Mesenteric fat pad (tissue), 1 donor: ENCODE results near the gene PIGN. TPM values are rescaled to one million over a fixed set of nuclear protein-coding genes. Genes with fewer than 3 reads are reported as not detected.
"Not testable (repeated sequence)": the region's sequence is repeated elsewhere in the genome, so short reads cannot be mapped to it uniquely, and the experiment has no call there.

Source experiments
- DNase-seq: peaks from one replicate; pipeline ENCODE4 v3.0.0-alpha.2; 2020; ENCODE audit warnings: low spot score
- total RNA-seq: library from RNA; stranded (reverse); fragmentation: NEBNext Ultra II Directional; extraction: Animal tissue kit (Norgen Biotek cat#: 25700); gene quantifications from one replicate; pipeline ENCODE4 v1.2.1, GENCODE V29; 2021
- donor health status: DM: yes; HTN: yes; CAD: no.

Gene PIGN
- total RNA-seq, 1 donor from 2014 or later = 23.2 TPM

GRCh38 chr18:62061821-62062478 is 124.9 kb downstream of the PIGN start:
- no peak for DNase-seq

- no peak for DNase-seq
These were observed 126.0 kb downstream of the PIGN start for GRCh38 chr18:62060820-62061219.

DNA sequence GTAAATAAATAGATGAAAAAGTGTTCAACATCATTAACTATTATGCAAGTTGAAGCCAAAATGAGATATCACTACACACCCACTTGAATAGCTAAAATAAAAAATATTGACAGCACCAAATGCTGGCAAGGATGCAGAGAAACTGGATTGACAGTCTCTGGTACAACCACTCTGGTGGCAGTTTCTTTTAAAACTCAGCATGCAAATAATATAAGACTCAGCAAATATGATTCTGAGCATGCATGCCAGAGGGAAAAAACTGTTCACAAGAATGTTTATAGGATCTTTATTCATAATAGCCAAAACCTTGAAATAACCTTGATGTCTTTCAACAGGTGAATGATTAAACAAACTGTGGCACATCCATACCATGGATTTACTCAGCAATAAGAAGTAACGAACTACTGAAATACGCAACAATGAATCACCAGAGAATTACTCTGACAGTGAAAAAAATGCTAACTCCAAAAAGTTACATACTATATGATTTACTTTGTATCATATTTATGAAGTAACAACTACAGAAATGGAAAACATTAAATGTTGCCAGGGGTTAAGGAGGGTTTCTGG is 131.8 kb downstream of the PIGN start:
- no peak for DNase-seq

DNA sequence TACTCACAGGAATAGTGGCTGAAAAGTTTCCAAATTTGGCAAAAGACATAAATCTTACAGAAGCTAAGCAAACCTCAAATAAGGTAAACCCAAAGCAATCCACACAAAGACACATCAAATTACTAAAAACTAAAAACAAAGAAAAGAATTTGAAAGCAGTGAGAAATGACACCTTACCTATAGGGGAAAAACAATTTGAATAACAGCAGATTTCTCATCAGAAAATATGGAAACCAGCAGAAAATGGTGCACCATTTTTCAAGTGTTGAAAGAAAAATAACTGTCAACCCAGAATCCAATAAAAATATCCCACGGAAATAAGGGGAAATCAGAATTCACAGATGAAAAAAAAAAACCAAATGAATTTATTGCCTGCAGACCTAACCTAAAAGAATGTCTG is 138.6 kb downstream of the PIGN start:
- DNase-seq = no peak

GRCh38 chr18:62045316-62045715 is 141.5 kb downstream of the PIGN start:
- DNase-seq = no peak

DNA sequence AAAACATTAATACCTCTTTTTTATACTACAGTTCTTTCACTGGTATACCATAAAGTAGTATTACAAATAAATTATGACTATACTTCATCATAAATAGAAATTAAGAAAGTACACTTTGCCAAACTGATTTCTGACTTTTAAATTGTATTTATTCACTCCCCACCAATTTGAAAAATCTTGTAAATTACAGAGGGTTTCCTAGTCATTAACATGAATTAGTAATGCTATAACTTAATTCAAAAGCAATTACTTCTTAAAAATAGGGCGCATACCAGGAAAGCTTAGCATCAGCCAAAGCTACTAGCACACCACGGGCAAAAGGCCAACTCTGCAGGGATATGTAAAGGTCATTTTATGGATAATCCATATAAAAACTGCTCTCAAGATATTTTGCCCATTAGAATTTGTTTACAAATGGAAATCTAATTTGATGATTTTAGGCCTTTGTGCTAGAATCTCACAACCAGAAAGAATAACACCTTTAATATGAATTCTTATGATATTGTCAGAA is 142.3 kb downstream of the PIGN start:
- DNase-seq = no peak

- no peak for DNase-seq
These were observed 148.7 kb downstream of the PIGN start for GRCh38 chr18:62037989-62038778.

GRCh38 chr18:62037012-62037742 is 149.7 kb downstream of the PIGN start:
- DNase-seq = no peak

GRCh38 chr18:62034286-62034685 is 152.6 kb downstream of the PIGN start:
- not testable (repeated sequence) for DNase-seq

DNA sequence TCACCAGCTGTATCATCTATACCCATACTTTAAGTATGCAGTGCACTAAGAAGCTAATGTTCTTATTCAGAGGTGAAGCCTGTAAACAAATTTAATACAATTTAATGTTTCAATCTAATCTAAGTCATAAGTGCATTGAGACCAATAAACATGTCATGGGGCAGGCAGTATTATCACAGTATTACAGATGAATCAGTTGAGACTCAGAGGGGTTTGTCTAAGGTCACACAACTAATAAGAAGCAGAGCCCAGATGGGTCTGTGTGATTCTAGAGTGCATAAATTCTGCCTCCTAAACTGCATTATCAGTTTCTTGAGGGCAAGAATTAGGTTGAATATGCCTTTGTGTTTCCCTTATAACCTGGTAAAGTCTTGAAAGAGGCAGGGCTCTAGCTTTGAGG is 153.1 kb downstream of the PIGN start:
- no peak for DNase-seq

GRCh38 chr18:62033207-62033606 is 153.6 kb downstream of the PIGN start:
- DNase-seq = no peak

DNA sequence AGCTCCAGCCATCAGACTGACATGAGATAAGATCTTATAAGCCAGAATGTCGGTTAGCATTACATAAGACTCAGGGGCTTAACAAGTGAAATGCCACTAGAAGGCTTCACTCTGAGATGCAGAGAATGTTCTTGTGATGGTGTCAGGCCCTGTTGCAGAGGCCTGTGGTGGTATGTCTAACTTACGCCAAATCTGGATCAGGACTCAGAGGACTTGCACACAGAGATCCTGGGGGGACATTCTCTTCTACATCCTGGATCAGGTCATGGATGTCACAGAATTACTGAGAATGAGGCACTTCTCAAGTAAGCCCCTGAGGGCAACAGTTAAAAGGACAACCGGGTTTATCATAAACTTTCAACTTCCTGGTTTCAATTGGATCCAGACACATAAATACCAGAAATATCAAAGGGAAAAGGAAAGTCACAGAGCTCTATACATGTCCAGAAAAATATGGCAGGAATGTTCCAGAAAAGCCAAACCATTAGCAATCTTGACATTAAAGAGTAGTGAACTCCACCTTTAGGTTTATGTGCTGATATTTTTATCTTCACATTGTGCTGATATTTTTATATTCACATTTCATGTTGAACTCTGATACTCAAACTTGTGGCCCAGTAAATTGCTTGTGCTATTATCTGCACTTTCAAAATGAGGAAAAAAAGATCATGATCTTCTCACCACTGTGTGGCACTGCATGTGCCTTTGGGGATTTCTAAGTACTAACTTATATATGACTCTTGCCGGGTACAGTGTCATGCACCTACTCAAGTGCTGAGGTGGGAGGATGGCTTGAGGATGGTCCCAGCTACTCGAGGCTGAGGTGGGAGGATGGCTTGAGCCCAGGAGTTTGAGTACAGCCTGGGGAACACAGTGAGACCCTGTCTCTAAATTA is 156.5 kb downstream of the PIGN start:
- DNase-seq = no peak

DNA sequence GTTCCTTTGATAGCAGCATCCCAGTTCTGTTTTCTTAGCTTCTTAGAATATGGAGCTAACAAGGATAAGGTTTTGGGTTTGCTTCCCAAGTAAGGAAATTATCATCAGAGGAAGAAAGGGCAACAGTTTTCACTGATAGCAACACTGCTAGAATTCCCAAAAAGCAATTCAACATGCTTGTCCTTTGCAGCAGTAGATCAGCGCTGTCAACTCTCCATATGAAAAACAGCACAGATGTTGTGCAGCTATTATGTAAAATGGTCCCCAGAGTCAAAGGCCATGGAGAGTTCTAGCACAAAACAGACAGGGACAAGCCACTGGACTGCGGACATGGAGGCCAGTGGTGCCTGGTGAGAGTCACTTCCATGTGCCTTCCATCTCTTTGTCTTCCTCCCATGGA is 158.1 kb downstream of the PIGN start:
- DNase-seq = no peak

DNA sequence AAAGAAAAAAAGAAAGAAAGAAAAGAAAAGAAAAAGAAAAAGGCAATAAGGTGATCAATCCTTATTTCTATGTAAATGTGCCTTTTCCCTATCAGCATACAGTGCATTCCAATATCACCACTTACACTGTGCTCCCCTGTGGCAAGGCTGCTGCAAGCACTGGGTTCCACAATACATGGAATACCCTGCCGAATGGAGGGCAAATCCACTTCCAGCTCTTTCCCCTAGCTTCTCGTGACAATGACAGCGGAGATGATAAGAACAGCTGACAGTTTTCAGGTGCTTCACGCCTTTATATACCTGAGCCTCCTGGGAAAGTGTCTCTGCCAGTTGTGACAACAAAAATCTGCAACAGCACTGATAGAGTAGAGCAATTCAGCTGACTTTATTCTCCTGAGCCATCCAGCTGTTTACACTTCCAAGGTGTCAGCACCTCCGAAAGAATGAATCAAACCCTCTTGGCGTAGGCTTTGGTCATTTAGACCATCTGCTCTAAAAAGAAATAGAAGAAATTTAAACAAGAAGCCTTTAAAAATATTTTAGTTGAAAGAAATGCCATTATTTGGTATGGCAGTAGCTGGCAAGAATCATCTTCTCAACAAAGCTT is 158.8 kb downstream of the PIGN start:
- DNase-seq = no peak

- DNase-seq = no peak
These were observed 160.3 kb downstream of the PIGN start for GRCh38 chr18:62026586-62026985.

DNA sequence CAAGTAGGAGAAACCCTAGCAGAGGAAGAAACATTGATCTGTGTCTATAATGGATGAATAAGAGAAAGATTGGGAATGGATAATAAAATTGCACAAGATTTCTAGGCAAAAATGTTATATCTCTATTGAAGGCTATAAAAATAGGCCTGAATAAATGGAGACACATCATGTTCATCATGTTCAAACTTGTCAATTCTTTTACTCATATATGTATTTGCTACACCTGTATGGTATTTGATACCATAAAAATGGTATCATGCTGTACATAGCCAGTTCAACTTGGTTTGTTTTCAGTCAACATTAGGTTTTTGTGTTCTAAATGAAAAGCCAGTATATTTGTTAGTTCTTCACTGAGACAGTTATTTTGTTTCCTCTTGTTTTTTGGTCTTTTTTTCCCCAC is 161.9 kb downstream of the PIGN start:
- no peak for DNase-seq

GRCh38 chr18:62023536-62023935 is 163.3 kb downstream of the PIGN start:
- DNase-seq = no peak

- DNase-seq = no peak
These were observed 168.2 kb downstream of the PIGN start for GRCh38 chr18:62018759-62019041.

DNA sequence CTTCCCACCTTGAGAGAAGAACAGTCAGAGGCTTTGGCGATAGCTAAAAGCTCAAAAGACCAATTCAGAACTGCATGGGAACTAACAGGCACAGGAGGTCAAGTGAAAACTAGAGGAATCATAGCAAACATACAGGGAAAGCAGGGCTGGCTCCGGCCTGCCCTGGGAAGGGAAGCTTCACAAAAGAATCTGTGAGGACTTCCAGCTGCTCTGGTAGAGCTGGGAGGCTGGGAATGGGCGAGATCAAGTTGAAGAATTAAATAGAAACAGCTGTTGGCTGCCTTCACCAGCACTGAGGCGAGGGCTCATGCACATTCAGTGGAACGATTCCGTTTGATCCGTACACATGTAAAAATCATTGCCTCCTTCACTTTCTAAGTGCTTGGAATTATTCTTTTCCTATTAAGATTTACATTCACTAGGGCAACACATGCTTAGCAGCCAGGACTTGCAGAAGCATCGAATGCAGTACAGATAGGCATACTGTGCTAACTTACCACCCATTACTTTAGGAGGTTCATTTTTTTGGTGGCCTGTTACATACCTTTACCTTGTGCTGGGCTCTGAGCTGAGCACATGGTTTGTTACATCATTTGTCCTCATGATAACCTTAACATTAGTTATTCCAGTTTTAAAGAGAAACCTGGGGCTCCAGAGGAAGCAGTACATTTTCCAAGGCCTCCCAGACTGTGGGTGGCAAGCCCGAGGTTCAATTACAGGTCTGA is 168.7 kb downstream of the PIGN start:
- DNase-seq = no peak

DNA sequence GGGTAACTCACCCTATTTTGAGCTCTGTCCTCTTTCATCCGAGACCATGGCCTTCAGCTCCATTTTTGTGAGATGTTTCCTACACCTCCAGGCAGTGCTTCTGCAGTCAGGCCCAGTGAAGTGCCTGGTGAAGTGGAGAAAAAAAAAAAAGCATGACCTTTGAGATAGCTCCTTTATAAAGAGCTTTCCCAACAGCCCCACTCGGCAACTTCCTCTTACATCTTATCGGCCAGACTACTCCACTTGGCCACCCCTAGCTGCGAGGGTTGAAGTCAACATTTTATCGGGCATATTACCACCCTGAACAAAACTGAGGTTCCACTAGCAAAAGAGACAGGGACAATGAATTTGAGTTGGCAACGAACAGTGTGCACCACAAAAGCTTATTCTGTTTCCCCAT is 169.2 kb downstream of the PIGN start:
- DNase-seq = no peak
